ENCODE data around the gene ADPRM.
"Not testable (repeated sequence)": the region's sequence is repeated elsewhere in the genome, so short reads cannot be mapped to it uniquely, and the experiment has no call there.

ADPRM gene

GRCh38 chr17:10697092-10698081 is at the start of gene ADPRM, which contains the start of gene SCO1:
TSS of gene ADPRM (plus strand) at chr17:10697594. CDS start at chr17:10704927, 7,333 bp downstream.
TSS of gene SCO1 (minus strand) at chr17:10697533. CDS start at chr17:10697507, 26 bp downstream.
- DNase-seq (ENCODE audit: low spot score) = peak; percentile 96

- no peak for DNase-seq (ENCODE audit: low spot score)
Measured at GRCh38 chr17:10648381-10648780, 49.0 kb upstream of the ADPRM start.

- DNase-seq (ENCODE audit: low spot score) = no peak
Measured at GRCh38 chr17:10648956-10649355, 48.4 kb upstream of the ADPRM start.

GRCh38 chr17:10649602-10650001 is 47.8 kb upstream of the ADPRM start:
- no peak for DNase-seq (ENCODE audit: low spot score)

GRCh38 chr17:10651927-10652326 is 45.5 kb upstream of the ADPRM start:
- no peak for DNase-seq (ENCODE audit: low spot score)

- DNase-seq (ENCODE audit: low spot score) = no peak
Measured at GRCh38 chr17:10652984-10653659, 44.3 kb upstream of the ADPRM start.

- DNase-seq (ENCODE audit: low spot score) = no peak
Measured at GRCh38 chr17:10653987-10654386, 43.4 kb upstream of the ADPRM start.

GRCh38 chr17:10657148-10657547 is 40.2 kb upstream of the ADPRM start, which contains the start of gene MYH3:
TSS of gene MYH3 (minus strand) at chr17:10657309. CDS start at chr17:10655064, 2,245 bp downstream.
- no peak for DNase-seq (ENCODE audit: low spot score)

GRCh38 chr17:10657879-10658278 is 39.5 kb upstream of the ADPRM start:
- DNase-seq (ENCODE audit: low spot score) = no peak

GRCh38 chr17:10661437-10661836 is 36.0 kb upstream of the ADPRM start:
- no peak for DNase-seq (ENCODE audit: low spot score)

- DNase-seq (ENCODE audit: low spot score) = no peak
Measured at GRCh38 chr17:10663231-10663630, 34.2 kb upstream of the ADPRM start.

- no peak for DNase-seq (ENCODE audit: low spot score)
Measured at GRCh38 chr17:10664571-10664970, 32.8 kb upstream of the ADPRM start.

GRCh38 chr17:10666906-10667305 is 30.5 kb upstream of the ADPRM start:
- no peak for DNase-seq (ENCODE audit: low spot score)

GRCh38 chr17:10668775-10669174 is 28.6 kb upstream of the ADPRM start:
- DNase-seq (ENCODE audit: low spot score) = no peak

GRCh38 chr17:10673312-10673711 is 24.1 kb upstream of the ADPRM start:
- no peak for DNase-seq (ENCODE audit: low spot score)

- no peak for DNase-seq (ENCODE audit: low spot score)
Measured at GRCh38 chr17:10674704-10675103, 22.7 kb upstream of the ADPRM start.

GRCh38 chr17:10681866-10682446 is 15.4 kb upstream of the ADPRM start:
- no peak for DNase-seq (ENCODE audit: low spot score)

GRCh38 chr17:10683853-10684252 is 13.5 kb upstream of the ADPRM start:
- DNase-seq (ENCODE audit: low spot score) = peak; percentile 8

- no peak for DNase-seq (ENCODE audit: low spot score)
Measured at GRCh38 chr17:10687499-10687898, 9.9 kb upstream of the ADPRM start.

- DNase-seq (ENCODE audit: low spot score) = not testable (repeated sequence)
Measured at GRCh38 chr17:10695875-10696407, 1.5 kb upstream of the ADPRM start.

- peak; percentile 10 for DNase-seq (ENCODE audit: low spot score)
Measured at GRCh38 chr17:10698096-10698818, 863 bp downstream of the ADPRM start.
